GM12801 (cell line): ENCODE measurements around the gene SPTBN4.

ENCODE experiments used
- TF ChIP-seq, protein P1 (sequence below): IDR thresholded peaks from one replicate; pipeline ENCODE4 v1.5.1; 2011; ENCODE audit warnings: control low read depth; ENCODE audit not compliant: insufficient read length; ENCODE audit errors: extremely low read depth

The SPTBN4 gene

GRCh38 chr19:40489882-40490230 is 23.1 kb downstream of the SPTBN4 start:
- TF ChIP-seq, protein P1, sequence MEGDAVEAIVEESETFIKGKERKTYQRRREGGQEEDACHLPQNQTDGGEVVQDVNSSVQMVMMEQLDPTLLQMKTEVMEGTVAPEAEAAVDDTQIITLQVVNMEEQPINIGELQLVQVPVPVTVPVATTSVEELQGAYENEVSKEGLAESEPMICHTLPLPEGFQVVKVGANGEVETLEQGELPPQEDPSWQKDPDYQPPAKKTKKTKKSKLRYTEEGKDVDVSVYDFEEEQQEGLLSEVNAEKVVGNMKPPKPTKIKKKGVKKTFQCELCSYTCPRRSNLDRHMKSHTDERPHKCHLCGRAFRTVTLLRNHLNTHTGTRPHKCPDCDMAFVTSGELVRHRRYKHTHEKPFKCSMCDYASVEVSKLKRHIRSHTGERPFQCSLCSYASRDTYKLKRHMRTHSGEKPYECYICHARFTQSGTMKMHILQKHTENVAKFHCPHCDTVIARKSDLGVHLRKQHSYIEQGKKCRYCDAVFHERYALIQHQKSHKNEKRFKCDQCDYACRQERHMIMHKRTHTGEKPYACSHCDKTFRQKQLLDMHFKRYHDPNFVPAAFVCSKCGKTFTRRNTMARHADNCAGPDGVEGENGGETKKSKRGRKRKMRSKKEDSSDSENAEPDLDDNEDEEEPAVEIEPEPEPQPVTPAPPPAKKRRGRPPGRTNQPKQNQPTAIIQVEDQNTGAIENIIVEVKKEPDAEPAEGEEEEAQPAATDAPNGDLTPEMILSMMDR = no peak

DNA sequence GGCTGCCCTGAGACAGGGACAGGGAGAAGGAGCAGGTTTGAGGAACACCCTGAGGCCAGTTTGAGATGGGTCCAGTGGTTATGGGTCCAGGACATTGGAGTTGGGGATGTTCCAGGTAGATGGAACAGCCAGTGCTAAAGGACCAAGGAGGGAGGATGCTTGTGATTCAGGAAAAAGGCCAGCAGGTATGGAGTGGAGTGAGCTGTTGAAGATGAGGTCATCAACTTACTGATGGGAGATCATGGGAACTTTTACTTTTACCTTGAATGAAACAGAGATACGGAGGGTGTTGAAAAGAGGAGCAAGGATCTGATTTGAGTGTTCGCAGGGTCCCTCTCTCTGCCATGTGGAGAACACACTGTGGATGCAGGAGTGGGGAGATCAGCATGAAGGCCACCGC is 25.5 kb downstream of the SPTBN4 start:
- TF ChIP-seq, protein P1 = no peak

- TF ChIP-seq, protein P1 = no peak
These were observed 27.0 kb downstream of the SPTBN4 start for GRCh38 chr19:40493778-40494177.

GRCh38 chr19:40494191-40494838 is 27.5 kb downstream of the SPTBN4 start:
- TF ChIP-seq, protein P1 = no peak

DNA sequence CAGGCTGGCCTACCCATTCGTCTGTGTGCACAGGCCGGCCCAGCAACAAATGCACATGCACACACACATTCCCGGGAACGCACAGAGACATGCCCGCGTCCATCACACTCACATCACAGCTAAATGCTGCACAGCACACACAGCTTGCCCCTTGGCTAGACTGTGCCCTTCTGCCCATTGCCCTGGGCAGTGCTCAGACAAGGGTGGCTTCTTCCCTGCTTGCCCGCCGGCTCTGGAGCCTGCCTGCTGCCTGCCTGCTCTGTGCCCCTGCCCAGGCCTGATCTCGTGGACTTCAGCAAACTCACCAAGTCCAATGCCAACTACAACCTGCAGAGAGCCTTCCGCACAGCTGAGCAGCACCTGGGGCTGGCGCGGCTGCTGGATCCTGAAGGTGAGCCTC is 30.4 kb downstream of the SPTBN4 start:
- TF ChIP-seq, protein P1 = no peak

DNA sequence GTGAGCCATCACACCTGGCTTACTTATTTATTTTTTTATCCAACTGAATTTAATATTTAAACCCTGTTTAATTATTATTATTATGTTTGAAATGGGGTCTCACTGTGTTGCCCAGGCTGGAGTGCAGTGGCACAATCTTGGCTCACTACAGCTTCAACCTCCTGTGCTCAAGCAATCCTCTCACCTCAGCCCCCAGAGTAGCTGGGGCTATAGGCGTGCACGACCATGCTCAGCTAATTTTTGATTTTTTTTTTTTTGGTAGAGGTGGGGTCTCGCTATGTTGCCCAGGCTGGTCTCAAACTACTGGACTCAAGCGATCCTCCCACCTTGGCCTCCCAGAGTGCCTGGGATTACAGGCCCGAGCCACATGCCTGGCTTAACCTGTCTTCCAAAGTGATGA is 32.5 kb downstream of the SPTBN4 start:
- TF ChIP-seq, protein P1 = no peak

GRCh38 chr19:40501599-40501998 is 34.8 kb downstream of the SPTBN4 start:
- TF ChIP-seq, protein P1 = no peak

DNA sequence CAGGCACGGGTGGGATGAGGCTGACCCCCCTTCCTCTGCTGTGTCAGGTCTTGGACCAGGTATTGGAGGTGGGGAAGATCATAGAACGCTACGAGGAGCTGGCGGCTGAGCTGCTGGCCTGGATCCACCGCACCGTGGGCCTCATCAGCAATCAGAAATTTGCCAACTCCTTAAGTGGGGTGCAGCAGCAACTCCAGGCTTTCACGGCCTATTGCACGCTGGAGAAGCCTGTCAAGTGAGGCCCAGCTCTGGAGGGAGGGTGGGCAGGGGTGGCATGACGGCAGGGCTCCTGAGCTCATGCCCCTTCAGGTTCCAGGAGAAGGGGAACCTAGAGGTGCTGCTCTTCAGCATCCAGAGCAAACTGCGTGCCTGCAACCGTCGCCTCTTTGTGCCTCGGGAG is 35.3 kb downstream of the SPTBN4 start:
- TF ChIP-seq, protein P1 = no peak
